ENCODE data around the gene ZKSCAN2.

ZKSCAN2 gene

DNA sequence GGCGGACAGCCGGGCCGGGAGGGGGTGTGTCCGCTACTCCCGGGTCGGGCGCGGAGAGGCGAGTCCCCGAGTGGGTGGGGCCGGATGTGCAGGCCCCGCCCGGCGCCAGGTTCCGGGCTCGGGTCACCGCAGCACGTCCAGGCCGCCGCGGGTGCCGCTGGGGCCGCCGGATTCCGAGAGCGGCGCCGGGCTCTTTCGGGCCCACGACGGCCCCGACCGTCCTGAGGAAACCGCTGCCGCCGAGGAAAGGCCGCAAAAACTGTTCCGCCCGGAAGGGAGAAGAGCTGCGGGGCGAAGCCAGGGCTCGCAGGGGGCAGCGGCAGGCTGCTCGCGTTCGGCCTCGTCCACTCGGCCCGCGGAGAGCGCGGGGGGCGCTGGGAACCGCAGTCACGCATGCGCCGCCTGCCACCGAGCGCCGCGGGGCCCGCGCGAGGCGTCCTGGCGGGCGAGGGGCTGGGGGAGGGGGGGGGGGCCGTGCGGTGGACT is at the start of gene ZKSCAN2:
TSS of gene ZKSCAN2 (minus strand) at position 376 of the 486 bp plus-strand sequence. CDS start 718 bp downstream, outside the sequence.
- DNase-seq, result peak; percentile 85

DNA sequence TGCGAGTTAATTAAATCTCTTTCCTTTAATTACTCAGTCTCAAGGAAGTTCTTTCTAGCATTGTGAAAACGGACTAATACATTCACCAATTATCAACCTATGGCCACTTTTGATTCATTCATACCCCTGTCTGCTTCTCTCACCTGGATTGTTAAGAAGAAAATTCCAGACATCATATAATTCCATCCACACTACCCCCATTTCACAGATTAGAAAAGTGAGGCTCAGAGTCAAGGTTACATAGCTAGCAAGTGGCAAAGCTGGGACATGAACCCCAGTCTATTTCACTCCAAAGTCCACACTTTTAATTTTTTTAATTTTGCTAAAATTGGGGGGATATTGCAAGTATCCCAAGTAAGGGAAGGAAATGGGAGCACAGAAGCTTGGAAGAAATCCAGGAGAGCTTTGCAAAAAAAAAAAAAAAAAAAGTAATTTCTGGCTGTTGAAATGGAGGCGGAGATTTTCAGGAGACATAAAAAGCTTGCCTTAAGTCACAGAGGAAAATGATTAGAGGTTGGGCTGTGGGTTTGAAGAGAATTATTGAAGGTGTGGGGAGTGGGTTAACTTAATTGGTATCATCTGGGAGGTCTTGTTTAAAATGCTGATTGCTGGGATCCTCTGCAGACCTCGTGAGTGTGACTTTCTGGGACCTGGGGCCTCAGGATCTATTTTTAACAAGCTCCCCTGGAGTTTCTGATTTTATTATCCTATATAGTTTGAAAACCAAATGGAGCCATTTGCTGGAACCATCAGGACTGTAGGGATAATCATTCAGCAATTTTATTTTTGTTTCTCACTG is 42.3 kb upstream of the ZKSCAN2 start:
- no peak for DNase-seq

GRCh38 chr16:25298165-25298872 is 40.7 kb upstream of the ZKSCAN2 start:
- DNase-seq, result no peak

DNA sequence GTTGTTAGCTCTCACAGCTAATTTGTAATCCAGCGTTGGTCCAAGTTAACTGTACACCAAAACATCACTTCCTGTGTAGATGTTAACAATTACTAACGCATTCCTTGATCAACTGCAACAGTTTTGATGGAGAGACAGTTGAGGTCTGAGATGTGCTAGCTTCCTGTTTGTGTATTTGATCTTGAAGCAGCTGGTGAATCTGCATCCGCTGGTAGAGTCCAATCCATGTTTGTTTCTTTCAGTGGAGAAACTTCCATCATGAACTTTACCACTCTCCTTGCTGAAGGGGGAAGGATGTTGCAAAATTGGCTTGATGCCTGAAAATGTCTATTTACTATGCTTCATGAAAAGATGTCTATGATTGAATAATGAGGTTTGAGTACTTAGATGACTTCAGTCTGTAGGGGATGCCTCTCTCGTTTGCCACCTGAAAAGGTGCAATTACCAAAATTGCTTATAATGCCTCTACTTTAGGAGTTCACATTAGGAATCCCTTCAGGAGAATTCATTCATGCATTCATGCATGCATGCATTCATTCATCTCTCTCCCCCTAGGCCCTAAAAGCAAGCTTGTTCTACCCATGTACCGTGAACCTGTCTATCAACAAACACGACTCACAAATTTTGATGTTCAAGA is 39.6 kb upstream of the ZKSCAN2 start:
- no peak for DNase-seq

DNA sequence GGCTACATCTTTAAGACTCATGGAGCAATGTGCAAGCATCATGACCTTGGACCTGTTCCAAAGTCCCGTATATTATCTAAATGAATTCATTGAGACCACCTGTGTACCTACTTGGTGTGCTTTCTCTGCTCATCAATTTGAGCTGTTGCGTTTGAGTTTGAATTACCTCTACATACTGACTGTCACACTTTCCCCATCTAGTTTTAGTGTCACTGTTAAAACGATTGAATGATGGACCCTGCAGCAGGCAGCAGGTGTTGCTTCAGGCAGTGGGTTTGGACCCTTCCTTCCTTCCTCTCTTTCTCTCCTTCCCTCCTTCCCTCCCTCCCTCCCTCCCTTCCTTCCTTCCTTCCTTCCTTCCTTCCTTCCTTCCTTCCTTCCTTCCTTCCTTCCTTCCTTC is 33.9 kb upstream of the ZKSCAN2 start:
- no peak for DNase-seq

DNA sequence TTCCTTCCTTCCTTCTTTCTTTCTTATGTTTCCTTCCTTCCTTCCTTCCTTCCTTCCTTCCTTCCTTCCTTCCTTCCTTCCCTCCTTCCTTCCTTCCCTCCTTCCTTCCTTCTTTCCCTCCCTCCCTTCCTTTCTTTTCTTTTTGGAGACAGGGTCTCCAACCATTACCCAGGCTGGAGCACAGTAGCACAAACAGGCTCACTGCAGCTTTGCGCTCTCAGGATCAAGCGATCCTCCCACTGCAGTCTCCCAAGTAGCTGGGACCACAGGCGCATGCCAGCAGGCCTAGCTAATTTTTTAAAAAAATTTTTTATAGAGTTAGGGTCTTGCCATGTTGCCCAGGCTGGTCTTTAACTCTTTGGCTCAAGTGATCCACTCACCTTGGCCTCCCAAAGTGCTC is 31.8 kb upstream of the ZKSCAN2 start:
- DNase-seq, result no peak

- DNase-seq, result no peak
Measured at GRCh38 chr16:25279491-25279890, 21.8 kb upstream of the ZKSCAN2 start.

- no peak for DNase-seq
Measured at GRCh38 chr16:25271421-25271820, 13.8 kb upstream of the ZKSCAN2 start.

GRCh38 chr16:25270577-25270976 is 12.9 kb upstream of the ZKSCAN2 start:
- no peak for DNase-seq

DNA sequence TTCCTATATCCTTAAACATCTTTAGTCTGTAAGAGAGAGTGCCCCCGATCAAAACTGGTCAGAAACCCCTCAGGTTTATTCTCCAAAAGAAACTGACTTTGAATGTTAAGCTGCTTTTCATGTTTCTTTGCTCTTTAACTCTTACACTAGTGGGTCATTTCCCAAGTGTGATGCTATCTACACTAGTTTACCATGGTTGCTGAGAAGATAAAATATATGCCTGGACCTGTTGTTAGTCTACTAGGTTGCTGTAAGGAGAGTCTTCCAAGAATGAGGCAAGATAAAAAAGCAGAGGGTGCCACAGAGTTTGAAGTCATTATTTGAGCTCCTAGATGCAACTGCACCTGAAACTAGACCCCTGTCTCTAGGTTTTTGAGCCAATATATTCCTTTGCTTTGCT is 12.2 kb upstream of the ZKSCAN2 start:
- no peak for DNase-seq

DNA sequence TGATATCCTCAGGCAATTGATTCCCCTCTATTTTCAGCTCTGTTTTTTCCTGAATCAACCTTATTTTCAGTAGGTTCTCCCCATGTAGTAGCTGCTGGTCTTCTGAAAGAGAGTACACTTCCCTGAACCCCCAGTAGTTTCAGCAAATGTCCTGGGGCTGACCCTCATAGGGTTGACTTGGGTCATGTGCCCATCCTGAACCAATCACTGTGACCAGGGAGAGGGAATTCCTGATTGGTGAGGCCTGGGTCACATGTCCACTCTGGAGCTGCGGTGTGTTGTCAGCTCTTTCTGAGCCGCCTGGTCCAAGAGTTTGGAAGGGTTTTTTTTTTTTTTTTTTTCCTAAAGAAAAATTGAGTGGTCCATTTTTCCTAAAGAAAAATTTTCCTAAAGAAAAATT is 8.3 kb upstream of the ZKSCAN2 start:
- DNase-seq, result no peak

GRCh38 chr16:25264597-25264996 is 7.0 kb upstream of the ZKSCAN2 start:
- no peak for DNase-seq

DNA sequence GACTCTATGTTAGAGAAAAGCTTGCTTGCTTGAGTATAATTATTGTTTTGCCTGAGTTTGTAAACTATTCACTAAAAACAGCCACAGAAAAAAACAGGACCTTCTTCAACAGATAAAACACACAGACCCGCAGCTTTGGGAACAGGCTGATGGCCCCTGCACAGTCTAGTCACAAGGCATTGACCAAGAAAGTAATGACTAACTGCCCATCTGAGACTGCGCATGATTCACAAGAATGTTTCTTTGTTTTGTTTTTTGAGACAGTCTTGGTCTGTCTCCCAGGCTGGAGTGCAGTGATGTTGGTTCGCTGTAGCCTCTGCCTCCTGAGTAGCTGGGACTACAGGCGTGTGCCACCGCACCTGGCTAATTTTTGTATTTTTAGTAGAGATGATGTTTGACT is 2.8 kb upstream of the ZKSCAN2 start:
- DNase-seq, result no peak

GRCh38 chr16:25258861-25259179 is 1.2 kb upstream of the ZKSCAN2 start:
- no peak for DNase-seq

GRCh38 chr16:25257956-25258860 is 563 bp upstream of the ZKSCAN2 start:
- peak; percentile 75 for DNase-seq

DNA sequence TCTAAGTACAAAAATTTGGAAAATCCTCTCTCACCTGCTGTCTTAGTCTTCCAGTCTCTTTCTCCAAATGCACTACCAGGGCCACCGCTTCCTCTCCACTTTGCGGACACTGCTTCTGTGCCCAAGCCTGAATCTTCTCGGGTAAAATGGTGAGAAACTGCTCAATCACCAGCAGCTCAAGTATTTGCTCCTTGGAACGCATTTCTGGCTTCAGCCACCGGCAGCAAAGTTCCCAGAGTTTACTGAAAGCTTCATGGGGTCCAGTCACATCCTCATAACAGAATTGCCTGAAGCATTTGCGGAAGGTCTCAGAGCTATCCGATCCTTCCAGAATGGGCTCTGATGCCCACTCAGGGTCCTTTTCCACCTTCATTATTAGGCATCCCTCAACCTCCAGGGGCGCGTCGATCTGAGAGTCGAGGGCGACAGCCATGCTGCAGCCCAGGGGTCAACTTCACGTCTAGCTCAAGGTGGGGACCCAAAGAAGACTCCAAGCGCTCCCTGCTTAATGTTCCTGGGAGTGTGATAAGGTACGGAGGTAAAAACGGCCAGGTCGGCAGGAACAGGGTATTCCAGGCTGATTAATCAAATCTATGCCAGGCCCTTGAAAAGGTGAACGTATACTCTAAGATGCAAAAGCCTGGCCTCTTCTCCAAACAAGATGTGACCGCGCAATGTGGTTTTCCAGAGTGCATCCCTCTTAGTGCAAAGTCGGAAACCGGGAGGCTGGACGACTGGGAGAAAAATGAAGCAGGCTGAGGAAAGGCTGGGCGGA is 763 bp downstream of the ZKSCAN2 start:
- no peak for DNase-seq

- DNase-seq, result no peak
Measured at GRCh38 chr16:25253322-25253721, 4.3 kb downstream of the ZKSCAN2 start.

GRCh38 chr16:25250467-25250866 is 7.2 kb downstream of the ZKSCAN2 start:
- no peak for DNase-seq

DNA sequence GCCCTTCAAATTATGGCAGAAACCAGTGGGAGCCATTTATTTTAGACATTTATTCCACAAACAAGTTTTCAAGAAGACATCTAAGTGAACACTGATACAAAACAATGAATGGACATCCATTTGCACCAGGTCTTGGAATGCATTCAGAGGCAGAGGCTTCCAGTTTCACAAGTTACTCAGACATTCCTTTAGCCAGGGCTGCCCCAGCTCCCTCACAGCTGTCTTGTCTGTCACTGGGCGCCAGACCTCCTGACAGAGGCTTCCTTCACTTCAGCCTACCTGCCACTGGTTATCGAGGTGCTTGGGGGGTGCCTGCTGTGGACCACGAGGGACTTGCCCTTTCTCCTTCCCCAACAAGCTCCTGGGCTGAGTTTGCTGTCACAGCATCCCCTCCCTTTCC is 21.7 kb downstream of the ZKSCAN2 start:
- DNase-seq, result no peak

GRCh38 chr16:25228372-25228771 is 29.3 kb downstream of the ZKSCAN2 start:
- no peak for DNase-seq

- no peak for DNase-seq
Measured at GRCh38 chr16:25224731-25225319, 32.8 kb downstream of the ZKSCAN2 start.

- DNase-seq, result no peak
Measured at GRCh38 chr16:25223964-25224363, 33.7 kb downstream of the ZKSCAN2 start.

Measured in NCI-H226 (cell line).